HG02852 (cell line): ENCODE measurements around the gene POLR3K.
"Not testable (repeated sequence)": the region's sequence is repeated elsewhere in the genome, so short reads cannot be mapped to it uniquely, and the experiment has no call there.

Experiments
- ATAC-seq: cut with Tn5 transposase; IDR thresholded peaks from one replicate; pipeline ENCODE4 v1.9.1; 2021; ENCODE audit warnings: mild to moderate bottlenecking, moderate library complexity; ENCODE audit not compliant: unreplicated experiment

Gene POLR3K

DNA sequence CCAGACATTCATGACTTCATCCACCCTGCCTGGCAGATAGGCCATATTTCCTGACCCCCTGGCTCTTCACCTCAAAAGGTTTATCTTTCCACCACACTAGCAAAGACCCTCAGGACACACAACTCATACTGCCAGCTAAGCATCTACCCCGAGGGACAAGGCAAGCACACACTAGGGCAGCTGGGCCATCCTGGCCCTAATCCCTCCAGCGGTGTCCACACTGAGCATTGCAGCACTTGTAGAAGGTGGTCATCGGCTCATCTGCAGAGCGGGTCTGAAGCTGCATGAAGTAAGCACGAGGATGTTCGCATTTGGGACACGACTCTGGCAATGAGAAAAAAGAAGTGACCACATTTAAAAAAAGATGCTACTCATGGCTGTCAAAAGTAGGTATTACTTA lies 6.2 kb downstream of the POLR3K start:
- no peak for ATAC-seq

DNA sequence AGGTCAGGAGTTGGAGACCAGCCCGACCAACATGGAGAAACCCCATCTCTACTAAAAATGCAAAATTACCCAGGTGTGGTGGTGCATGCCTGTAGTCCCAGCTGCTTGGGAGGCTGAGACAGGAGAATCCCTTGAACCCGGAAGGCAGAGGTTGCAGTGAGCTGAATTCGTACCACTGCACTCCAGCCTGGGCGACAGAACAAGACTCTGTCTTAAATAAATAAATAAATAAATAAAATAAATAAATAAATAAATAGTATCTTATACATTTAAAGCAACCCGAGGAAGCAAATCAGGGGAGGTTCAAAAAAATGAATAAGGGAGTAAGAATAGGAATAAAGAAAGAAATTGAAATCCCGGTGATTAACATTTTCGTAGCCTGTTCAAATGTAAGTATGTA lies 6.9 kb downstream of the POLR3K start:
- ATAC-seq, result not testable (repeated sequence)

DNA sequence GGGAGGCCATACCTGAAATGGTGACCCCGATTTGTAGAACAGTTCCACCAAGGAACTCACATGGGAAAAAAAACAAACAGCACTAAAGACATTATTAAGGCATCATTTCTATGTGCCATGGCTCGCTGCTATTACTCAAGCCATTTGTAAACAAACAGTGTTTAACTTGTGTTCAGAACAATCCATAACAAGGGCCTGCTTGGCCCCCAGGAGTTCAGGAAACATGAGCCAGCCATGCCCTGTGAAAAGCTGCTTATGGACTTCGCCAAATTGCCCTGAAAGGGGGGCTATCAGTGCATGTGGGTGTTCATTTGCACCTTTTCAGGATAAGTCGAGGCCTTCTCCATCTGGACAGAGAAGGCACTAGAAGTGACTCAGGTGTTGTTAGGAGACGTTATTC lies 8.0 kb downstream of the POLR3K start:
- ATAC-seq, result no peak

DNA sequence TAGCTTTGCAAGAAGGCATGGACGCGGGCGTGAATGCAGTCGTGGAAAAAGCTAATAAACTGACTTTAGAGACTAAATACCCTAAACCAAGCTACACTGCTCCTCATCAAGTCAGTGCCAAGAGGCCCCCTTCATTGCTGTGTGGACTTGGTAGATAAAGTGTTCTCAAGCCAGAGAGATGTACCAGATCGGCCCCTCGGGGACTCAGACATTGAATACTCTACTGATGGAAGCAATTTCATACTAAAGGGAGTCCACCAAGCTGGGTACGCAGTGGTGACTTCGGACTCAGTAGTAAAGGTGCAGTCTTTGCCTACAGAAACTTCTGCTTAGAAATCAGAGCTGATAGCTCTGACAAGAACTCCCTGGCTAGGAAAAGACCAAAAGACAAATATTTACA lies 8.8 kb downstream of the POLR3K start:
- ATAC-seq, result no peak

DNA sequence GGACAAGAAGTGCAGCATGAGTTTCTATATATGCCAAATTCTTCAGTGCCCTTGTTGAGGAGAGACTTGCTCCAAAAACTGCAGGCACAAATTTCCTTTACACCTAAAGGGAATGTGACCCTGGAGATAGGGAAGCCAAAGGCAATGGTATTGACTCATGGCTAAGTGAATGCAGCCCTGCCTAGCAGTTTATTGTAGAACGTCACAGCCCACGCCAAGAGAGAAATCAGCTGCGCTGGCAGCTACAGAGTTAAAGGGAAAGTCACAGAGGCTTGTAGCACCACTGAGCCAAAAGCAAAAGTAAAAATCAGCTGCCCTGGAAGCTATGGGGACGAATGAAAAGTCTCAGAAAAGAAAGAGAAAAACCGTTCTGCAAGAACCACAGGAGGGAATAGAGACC lies 10.1 kb downstream of the POLR3K start:
- no peak for ATAC-seq

DNA sequence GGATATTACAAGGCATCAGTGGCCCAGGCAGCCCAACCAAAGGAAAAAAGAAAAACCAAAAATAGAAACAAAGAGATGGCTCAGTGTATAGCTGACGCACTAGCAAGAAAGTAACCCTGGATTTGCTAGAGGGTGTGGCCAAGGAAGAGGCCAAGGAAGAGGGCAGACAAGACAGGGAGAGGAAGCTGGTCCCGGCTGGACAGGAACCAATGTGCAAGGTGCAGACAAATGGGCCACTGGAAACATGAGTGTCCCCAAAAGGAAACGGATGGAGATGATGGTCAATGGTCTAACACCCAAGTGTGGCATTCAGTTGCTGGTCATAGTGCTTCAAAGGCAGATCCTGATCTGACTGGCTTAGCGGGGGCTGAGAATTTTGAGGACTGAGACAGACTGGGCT lies 10.7 kb downstream of the POLR3K start:
- ATAC-seq, result no peak

DNA sequence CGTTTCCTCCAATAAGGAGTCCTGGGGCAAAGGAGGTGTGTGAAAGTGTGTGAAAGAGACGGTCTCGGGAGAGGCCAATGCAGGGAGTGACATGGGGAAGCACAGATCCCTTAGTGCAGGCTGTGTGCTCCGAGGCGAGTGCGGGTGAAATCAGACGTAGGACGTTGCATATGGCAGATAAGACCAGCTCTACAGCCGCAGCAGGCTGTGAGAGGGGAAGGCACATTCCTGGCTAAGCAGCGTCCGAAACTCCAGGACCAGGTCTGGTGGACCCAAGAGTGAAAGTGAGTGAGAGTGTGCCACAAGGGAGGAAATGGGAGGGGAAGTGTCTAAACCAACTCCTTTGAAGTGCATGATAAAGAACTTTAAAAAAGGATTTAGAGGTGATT lies 11.3 kb downstream of the POLR3K start:
- no peak for ATAC-seq

DNA sequence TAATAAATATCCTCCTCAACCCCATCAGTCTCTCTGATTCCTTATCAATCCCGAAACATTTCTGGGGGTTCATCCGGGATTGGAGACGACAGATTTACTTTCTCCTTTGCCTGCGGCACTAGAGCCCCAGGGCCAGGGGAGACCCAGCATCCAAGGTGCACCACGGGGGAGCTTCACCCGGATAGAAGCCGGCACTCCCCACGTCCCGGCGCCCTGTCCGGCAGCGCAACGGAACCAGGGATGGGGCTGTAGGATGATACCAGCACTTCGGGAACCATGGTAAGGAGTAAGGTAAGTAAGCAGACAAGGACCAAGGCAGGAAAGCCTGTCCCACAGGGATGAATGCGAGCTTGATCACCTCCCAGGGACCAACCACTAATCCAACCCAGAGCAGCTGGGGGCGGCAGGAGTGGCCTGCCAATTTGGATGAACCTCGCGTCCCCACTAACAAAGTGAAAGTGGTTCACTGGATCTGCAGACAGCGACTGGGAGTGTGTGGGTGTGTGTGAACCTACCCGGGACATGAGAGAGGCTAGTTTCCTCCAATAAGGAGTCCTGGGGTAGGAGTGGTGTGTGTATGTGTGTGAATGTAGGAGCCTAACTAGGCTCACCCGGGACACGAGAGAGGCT lies 11.9 kb downstream of the POLR3K start:
- no peak for ATAC-seq

DNA sequence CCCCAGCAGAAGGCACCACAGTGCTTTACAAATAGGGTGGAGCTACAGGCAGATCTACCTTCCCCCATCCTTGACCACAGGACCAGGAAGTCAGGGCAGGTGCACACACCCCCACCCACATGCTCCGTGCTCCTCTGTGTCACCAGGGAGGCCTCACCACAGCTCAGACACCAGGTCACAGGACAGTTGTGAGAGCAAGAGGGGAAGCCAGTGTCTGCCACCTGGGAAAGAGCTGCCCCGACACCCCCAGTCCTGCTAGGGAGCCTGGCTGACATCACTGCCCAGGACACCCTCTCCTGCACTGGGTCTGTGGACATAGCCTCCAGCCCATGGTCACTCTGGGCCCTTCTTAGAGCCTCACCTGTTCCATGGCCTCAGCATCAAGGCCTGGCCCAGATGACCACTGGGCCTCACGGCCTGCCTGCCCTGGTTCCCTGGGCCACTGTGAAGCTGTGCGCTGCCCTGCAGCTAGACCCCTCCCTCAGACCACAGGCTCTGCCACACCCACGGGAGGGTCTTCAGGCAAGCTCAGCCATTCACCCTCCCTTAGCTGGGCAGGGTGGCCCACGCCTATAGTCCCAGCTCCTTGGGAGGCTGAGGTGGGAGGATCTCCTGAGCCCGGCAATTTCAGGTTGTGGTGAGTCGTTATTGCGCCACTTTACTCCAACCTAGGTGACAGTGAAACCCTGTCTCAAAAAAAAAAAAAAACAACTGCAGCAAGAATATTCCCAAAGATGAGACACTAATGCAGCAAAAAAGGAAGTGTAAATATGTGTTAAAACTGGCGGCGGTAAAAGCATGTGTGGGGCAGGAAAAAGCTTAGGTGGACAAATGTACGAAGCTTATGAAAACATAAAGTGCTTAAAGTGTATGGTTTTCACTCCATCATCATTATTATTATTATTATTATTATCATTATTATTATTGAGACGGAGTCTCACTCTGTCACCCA lies 14.2 kb downstream of the POLR3K start:
- peak; percentile 77 for ATAC-seq

DNA sequence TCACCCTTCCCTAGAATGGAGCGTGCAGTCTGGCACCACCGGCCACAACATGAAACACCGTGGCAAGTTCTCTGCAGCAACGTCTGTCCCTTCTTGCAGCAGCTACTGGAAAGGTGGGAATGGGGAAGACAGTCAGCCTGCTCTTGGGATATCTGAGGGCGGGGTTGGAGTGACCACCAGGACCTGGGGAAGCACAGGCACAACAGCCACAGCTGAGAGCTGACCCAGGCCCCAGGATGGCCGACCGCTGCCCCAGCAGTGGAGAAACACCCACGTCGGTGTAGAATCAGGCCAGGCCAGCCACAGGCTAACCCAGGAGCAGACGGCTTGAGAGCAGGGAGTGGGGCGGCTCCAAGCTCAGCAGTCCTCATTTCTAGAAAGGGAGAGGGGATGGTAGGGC lies 15.2 kb downstream of the POLR3K start:
- ATAC-seq, result not testable (repeated sequence)

DNA sequence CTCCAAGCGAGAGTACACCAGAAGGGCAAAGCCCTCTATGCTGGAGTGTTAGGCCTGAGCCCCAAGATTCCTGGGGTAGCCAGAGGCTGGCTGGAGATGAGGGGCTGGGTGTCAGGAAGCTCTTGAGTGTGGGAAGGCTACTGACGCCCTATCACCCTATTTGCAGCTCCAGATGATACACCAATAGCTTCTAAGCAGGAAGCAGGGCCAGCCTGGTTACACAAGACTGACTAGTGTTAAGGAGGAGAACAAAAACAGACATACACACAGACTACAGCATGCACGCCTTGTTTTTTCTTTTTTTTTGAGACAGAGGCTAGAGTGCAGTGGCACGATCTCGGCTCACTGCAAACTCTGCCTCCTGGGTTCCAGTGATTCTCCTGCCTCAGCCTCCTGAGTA lies 15.9 kb downstream of the POLR3K start:
- no peak for ATAC-seq

DNA sequence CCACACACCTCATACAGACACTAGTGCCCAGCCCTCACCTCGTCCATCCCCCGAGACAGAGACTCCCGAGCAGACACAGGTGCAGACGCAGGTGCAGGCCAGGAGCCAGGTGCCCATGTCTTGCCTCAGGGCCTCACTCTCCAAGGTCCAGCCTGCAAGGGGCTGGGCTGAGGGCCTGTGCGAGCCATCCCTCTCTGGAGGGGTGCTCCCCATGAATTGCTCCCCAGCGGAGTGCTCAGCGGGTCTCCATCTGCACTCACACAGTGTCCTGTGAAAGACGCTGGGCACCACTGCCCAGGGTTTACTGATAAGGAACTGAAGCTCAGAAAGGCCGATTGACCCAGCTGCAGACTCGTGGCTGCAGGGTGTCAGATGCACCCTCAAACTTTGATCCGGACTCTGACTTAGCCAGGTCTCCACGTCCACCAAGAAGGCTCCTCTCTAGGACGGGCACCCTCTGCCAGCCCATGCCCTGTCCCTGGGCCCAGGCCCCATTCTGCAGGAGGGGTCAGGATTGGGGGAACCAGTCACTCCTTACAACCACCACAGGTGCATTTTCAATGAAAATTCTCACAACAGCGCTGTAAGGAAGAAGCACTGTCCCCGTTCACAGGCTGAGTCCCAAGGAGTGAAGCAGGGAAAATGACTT lies 16.9 kb downstream of the POLR3K start:
- no peak for ATAC-seq

DNA sequence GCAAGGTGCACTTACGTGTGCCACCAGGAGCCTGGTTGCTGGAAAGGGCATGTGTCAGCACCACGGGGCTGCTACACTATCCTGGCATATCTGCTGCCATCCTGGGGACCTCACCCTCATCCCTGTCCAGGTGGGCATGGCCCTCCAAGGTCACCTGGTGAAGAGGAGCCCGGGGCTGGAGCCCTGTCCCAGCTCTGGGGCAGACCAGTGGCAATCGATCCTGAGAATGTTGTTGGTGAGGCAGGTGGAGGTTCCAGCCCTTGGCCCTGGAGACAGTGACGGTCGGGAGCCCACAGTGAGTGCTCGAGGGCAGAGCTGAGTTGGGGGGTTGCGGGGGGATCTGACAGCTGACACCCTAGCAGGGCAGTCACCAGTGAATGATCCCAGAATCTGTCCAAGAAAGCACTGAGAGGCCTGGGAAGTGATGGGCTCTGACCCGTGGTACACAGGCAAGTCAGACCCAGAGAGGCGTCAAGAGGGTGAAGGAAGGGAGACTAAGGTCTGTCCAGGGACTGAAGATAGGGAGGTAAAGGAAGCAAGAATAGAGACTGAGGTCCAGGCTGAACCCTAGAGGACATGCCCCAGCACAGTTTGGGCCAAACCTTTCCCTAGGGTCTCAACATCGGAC lies 17.6 kb downstream of the POLR3K start:
- no peak for ATAC-seq

DNA sequence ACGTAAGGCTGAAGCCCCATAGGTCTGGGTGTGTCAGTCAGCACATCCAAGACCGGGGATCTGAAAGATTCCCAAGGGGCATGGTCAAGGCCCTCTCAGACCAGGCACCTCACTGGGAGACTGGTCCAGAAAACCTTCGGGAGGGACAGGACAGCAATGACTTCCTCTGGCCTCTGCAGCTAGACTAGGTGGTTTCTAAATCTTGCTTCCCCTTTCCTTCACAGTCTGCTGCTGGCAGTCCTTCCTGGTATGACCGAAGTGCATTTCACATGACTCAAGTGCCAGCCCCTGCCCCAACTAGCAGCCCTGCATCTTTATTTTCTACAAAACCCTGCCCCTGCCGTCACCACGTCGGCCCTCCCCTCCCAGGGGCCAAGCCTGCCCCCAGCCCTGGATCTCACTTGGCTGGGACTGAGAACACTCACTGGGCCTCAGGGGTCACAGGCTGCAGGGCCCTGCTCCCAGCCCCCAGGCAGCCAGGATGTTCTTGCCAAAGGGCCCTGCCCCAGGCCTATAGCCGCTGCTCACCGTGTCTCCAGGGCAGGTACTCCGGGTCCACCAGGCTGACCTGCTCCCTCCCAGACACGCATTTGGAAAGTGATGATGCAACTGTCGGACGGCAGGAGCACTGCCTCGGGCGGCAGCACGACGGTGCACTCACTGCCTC lies 18.3 kb downstream of the POLR3K start:
- ATAC-seq, result no peak

DNA sequence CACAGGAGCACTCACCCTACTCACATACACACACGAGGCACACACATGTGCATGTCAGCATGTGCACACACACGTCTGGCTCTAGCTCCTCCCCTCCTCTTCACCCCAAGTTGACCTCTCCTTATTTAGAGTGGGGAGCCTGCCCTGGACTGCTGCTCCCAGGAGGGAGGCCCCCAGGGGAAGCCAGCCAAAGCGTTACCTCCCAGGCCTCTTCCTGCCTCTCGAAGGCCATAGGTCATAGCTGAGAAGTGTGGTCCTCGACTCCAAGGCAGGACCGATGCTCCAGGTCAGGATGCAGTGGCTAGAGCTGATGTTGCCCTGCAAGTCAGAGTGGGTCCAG lies 18.8 kb downstream of the POLR3K start:
- no peak for ATAC-seq

DNA sequence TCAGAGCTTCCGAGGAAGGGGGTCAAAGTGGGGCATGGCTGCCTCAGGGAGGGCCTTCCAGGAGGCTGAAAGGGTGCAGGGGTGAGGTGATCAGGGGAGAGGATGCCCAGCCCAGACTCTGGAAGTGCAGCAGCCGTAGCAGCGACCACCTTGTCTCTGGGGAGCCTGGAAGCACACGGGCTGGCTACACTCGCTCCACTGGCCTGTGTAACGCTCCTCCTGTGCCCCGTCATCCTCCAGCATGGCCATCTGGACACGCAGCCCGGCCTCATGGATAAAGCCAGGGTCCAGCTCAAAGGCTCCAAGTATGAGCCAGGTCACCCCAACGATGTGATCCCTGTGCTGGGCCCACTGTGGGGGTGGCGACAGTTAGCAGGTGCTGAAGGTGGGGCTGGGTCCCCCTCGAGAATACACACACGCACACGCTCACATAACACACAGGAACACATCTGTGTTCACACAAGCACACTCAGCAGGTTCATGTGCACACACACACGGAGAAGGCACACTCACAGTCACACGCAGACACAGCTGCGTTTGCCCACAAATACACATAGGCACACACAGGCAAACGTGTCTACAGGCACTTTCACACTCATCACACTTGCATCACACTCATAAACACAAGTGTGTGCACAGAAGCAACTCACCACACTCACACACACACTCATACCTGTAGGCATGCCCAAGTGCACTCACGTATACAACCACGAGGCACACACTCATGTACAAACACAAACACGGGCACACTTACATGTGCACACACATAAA lies 19.3 kb downstream of the POLR3K start:
- no peak for ATAC-seq

DNA sequence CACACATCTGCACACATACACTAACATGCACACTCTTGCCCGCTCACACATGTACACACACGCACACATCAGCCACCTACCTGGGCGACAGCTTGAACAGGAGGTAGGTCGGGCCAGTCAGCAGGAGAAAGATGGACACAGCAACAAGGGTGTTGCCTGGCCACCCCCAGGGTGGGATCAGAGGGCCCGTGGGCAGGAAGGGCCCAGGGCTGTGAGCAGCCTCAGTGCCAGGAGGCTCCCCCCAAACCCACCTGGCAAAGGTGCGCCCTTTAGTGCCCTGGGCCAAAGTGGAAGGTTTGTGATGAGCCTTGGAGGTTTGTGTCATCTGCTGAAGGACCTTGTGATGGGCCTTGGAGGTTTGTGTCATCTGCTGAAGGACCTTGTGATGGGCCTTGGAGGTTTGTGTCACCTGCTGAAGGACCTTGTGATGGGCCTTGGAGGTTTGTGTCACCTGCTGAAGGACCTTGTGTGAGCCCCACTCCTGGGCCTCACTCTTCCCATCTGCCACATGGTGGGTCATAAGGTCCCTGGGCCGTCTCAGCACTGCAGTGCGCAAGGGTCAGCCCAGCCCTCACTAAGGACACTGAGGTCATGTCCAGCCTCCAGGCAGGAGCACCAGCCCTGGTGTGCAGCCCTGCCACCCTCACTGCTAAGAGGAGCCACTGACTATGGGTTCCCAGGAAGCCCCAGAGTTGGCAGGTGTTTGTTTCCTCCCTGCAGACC lies 20.1 kb downstream of the POLR3K start:
- ATAC-seq, result not testable (repeated sequence)

DNA sequence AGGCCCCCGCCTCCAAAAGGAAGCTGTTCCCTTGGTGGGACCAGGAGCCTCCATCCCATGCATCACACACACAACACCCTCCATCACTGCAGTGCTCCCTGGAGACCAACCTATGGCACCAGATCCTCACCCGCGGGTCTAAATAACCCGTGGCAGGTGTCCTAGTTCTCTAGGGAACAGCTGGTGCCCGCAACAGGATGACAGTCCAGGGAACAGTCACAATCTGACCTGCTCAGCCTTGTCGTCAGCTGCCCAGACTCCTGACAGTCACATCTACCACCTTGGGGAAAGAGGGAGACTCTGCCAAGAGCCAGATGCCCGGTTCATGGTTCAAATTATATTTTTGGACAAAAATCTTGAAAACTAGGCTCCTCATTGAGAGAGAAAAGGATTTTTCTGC lies 22.8 kb downstream of the POLR3K start:
- ATAC-seq, result not testable (repeated sequence)

DNA sequence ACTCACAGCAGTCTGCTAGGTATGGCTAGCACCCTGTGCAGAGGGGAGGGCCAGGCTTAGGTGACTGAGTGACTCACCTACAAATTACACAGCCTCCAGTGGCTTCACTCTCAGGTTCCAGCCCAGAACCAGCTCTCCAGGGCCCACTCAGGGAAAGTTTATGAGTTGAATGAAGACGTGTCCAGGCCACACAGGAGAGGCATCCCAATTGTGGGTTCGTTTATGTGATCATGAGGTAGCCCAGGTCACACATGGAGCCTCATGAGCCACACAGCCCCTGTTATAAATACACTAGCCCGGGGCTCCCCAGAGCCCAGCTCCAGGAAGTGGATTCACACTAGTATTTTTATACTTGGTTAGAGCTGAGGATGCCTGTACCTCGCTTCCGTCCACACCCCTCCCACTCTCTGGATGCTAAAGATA lies 27.5 kb downstream of the POLR3K start:
- peak; percentile 80 for ATAC-seq

DNA sequence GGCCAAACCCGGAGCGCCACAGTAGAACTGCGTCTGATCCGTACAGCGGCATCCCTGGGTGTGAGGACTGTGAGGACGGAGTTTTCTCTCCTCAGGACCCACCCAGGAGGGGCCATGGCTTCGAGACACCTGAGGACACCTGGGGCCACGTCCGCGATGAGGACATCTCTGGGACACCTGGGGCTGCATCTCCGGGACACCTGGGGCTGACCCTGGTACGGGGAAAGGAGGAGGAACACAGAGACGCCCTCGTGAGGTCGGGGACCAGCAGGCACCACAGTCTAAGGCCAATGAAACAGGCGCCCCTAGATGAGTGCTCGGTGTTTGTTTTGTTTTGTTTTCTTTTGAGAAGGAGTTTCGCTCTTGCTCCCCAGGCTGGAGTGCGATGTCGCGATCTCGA lies 29.3 kb downstream of the POLR3K start:
- ATAC-seq, result not testable (repeated sequence)
